ENCODE results near the gene CLK1. TPM values are rescaled to one million over a fixed set of nuclear protein-coding genes. Genes with fewer than 3 reads are reported as not detected.
"Not testable (repeated sequence)": the region's sequence is repeated elsewhere in the genome, so short reads cannot be mapped to it uniquely, and the experiment has no call there.

Gene CLK1
- total RNA-seq, result 1,000 to 10,000 TPM in 1 of 2 donors, 100 to 1,000 TPM in 1; 907 to 1,052 TPM
- total RNA-seq, result 609 to 1,856 reads per million in 2 donors

GRCh38 chr2:200864176-200865034, at the start of gene CLK1:
CLK1 (minus strand) TSS chr2:200864658; CDS start chr2:200861862, 2,796 bp downstream.
- H3K36me3 Mint-ChIP-seq (ENCODE audit: low read depth), result peaks cover 22% of the 10 kb centered on the region
- H3K27ac Mint-ChIP-seq, result peak within 1 kb of the TSS; percentile 100
- H3K4me1 Mint-ChIP-seq, result peaks cover 45% of the 10 kb centered on the region
- peak; percentile 91 to 95 (median 92) for DNase-seq
- H3K27me3 Mint-ChIP-seq, result no peaks in the 10 kb centered on the region
- no peaks in the 10 kb centered on the region for H3K9me3 ChIP-seq (ENCODE audit: control insufficient read depth, low read length, poor library complexity, severe bottlenecking)
- peak within 1 kb of the TSS; percentile 97 for H3K4me3 Mint-ChIP-seq
- ATAC-seq, result peak; percentile 82

- DNase-seq (no peak), ATAC-seq (no peak)
- H3K36me3 Mint-ChIP-seq (ENCODE audit: low read depth), result peaks cover 10% of the 10 kb centered on the region
- H3K9me3 ChIP-seq (ENCODE audit: control insufficient read depth, low read length, poor library complexity, severe bottlenecking), result no peaks in the 10 kb centered on the region
- H3K4me1 Mint-ChIP-seq, result peaks cover 2% of the 10 kb centered on the region
- no peak overlapping the region for H3K27ac Mint-ChIP-seq
- H3K4me3 Mint-ChIP-seq, result no peak overlapping the region
- no peaks in the 10 kb centered on the region for H3K27me3 Mint-ChIP-seq
Observed at GRCh38 chr2:200913654-200914053, 49.2 kb upstream of the CLK1 start.

- H3K4me3 Mint-ChIP-seq, result no peak overlapping the region
Observed at GRCh38 chr2:200909958-200910357, 45.5 kb upstream of the CLK1 start.

GRCh38 chr2:200905618-200906296, 41.3 kb upstream of the CLK1 start:
- DNase-seq (peak in 1 of 3 donors; percentile 15), ATAC-seq (no peak)
- Mint-ChIP-seq H3K27ac (peak overlapping the region; percentile 43), H3K27me3 (no peaks in the 10 kb centered on the region), H3K36me3 (ENCODE audit: low read depth) (no peaks in the 10 kb centered on the region), H3K4me3 (no peak overlapping the region), H3K4me1 (peaks cover 2% of the 10 kb centered on the region)
- no peaks in the 10 kb centered on the region for H3K9me3 ChIP-seq (ENCODE audit: control insufficient read depth, low read length, poor library complexity, severe bottlenecking)

More at GRCh38 chr2:200909958-200910357, 45.5 kb upstream of the CLK1 start:
- no peak overlapping the region for H3K27ac Mint-ChIP-seq
- H3K4me1 Mint-ChIP-seq, result peaks cover 2% of the 10 kb centered on the region
- ATAC-seq, result no peak
- no peaks in the 10 kb centered on the region for H3K27me3 Mint-ChIP-seq
- no peak for DNase-seq
- no peaks in the 10 kb centered on the region for H3K9me3 ChIP-seq (ENCODE audit: control insufficient read depth, low read length, poor library complexity, severe bottlenecking)
- peaks cover 6% of the 10 kb centered on the region for H3K36me3 Mint-ChIP-seq (ENCODE audit: low read depth)

GRCh38 chr2:200901459-200902072, 37.1 kb upstream of the CLK1 start:
- H3K9me3 ChIP-seq (ENCODE audit: control insufficient read depth, low read length, poor library complexity, severe bottlenecking), result no peaks in the 10 kb centered on the region
- H3K27me3 Mint-ChIP-seq, result no peaks in the 10 kb centered on the region
- peaks cover 9% of the 10 kb centered on the region for H3K36me3 Mint-ChIP-seq (ENCODE audit: low read depth)
- peak overlapping the region; percentile 79 for H3K27ac Mint-ChIP-seq
- DNase-seq (peak; percentile 39 to 51 (median 49)), ATAC-seq (peak; percentile 100)
- H3K4me3 Mint-ChIP-seq, result no peak overlapping the region
- peaks cover 5% of the 10 kb centered on the region for H3K4me1 Mint-ChIP-seq

- H3K36me3 Mint-ChIP-seq (ENCODE audit: low read depth), result peaks cover 15% of the 10 kb centered on the region
- H3K4me3 Mint-ChIP-seq, result no peak overlapping the region
- ATAC-seq (no peak), DNase-seq (no peak)
- H3K27ac Mint-ChIP-seq, result no peak overlapping the region
- H3K4me1 Mint-ChIP-seq, result peaks cover 5% of the 10 kb centered on the region
- no peaks in the 10 kb centered on the region for H3K27me3 Mint-ChIP-seq
- H3K9me3 ChIP-seq (ENCODE audit: control insufficient read depth, low read length, poor library complexity, severe bottlenecking), result no peaks in the 10 kb centered on the region
Observed at GRCh38 chr2:200899482-200899881, 35.0 kb upstream of the CLK1 start.

- DNase-seq (peak; percentile 84 to 90 (median 87)), ATAC-seq (peak; percentile 78)
- Mint-ChIP-seq H3K4me1 (peaks cover 38% of the 10 kb centered on the region), H3K27ac (peak within 1 kb of the TSS; percentile 99), H3K27me3 (no peaks in the 10 kb centered on the region), H3K4me3 (peak within 1 kb of the TSS; percentile 98), H3K36me3 (ENCODE audit: low read depth) (peaks cover 2% of the 10 kb centered on the region)
- H3K9me3 ChIP-seq (ENCODE audit: control insufficient read depth, low read length, poor library complexity, severe bottlenecking), result no peaks in the 10 kb centered on the region
Observed at GRCh38 chr2:200888704-200889625, 24.5 kb upstream of the CLK1 start, which contains the start of the genes NIF3L1 and PPIL3. NIF3L1 (plus strand) TSS chr2:200889371; CDS start chr2:200891944, 2,573 bp downstream. PPIL3 (minus strand) TSS chr2:200889077; CDS start chr2:200887615, 1,462 bp downstream.

- ATAC-seq; H3K4me3 Mint-ChIP-seq; H3K27ac Mint-ChIP-seq; DNase-seq; H3K27me3 Mint-ChIP-seq; H3K4me1 Mint-ChIP-seq; H3K9me3 ChIP-seq (ENCODE audit: control insufficient read depth, low read length, poor library complexity, severe bottlenecking); H3K36me3 Mint-ChIP-seq (ENCODE audit: low read depth): not testable (repeated sequence)
Observed at GRCh38 chr2:200881715-200882249, 17.3 kb upstream of the CLK1 start.

- no peaks in the 10 kb centered on the region for H3K27me3 Mint-ChIP-seq
- H3K4me1 Mint-ChIP-seq, result peaks cover 2% of the 10 kb centered on the region
- no peak for ATAC-seq
- no peak for DNase-seq
- no peak overlapping the region for H3K4me3 Mint-ChIP-seq
- H3K36me3 Mint-ChIP-seq (ENCODE audit: low read depth), result peaks cover 4% of the 10 kb centered on the region
- H3K9me3 ChIP-seq (ENCODE audit: control insufficient read depth, low read length, poor library complexity, severe bottlenecking), result no peaks in the 10 kb centered on the region
- H3K27ac Mint-ChIP-seq, result no peak overlapping the region
Observed at GRCh38 chr2:200878289-200878880, 13.9 kb upstream of the CLK1 start.

GRCh38 chr2:200877443-200877842, 13.0 kb upstream of the CLK1 start:
- Mint-ChIP-seq H3K4me3 (no peak overlapping the region), H3K36me3 (ENCODE audit: low read depth) (peaks cover 2% of the 10 kb centered on the region), H3K27me3 (no peaks in the 10 kb centered on the region), H3K27ac (no peak overlapping the region), H3K4me1 (no peaks in the 10 kb centered on the region)
- DNase-seq, result no peak
- no peak for ATAC-seq
- H3K9me3 ChIP-seq (ENCODE audit: control insufficient read depth, low read length, poor library complexity, severe bottlenecking), result no peaks in the 10 kb centered on the region

GRCh38 chr2:200873560-200873959, 9.1 kb upstream of the CLK1 start:
- peaks cover 6% of the 10 kb centered on the region for H3K4me1 Mint-ChIP-seq
- no peak for ATAC-seq
- H3K36me3 Mint-ChIP-seq (ENCODE audit: low read depth), result peaks cover 2% of the 10 kb centered on the region
- H3K27ac Mint-ChIP-seq, result no peak overlapping the region
- DNase-seq, result no peak
- H3K9me3 ChIP-seq (ENCODE audit: control insufficient read depth, low read length, poor library complexity, severe bottlenecking), result no peaks in the 10 kb centered on the region
- H3K27me3 Mint-ChIP-seq, result no peaks in the 10 kb centered on the region
- H3K4me3 Mint-ChIP-seq, result no peak overlapping the region

GRCh38 chr2:200871151-200871550, 6.7 kb upstream of the CLK1 start:
- no peak for ATAC-seq
- H3K4me1 Mint-ChIP-seq, result peaks cover 6% of the 10 kb centered on the region
- no peaks in the 10 kb centered on the region for H3K27me3 Mint-ChIP-seq
- no peak overlapping the region for H3K4me3 Mint-ChIP-seq
- no peak for DNase-seq
- H3K27ac Mint-ChIP-seq, result no peak overlapping the region
- peaks cover 2% of the 10 kb centered on the region for H3K36me3 Mint-ChIP-seq (ENCODE audit: low read depth)
- no peaks in the 10 kb centered on the region for H3K9me3 ChIP-seq (ENCODE audit: control insufficient read depth, low read length, poor library complexity, severe bottlenecking)
